ENCODE data around the gene CISD1. TPM values are rescaled to one million over a fixed set of nuclear protein-coding genes. Genes with fewer than 3 reads are reported as not detected.

Gene CISD1
- total RNA-seq, 2 experiments from 2014 or later = 1.5 to 2.0 TPM

GRCh38 chr10:58269782-58270290 is 874 bp downstream of the CISD1 start:
- Histone ChIP-seq H3K27me3 (ENCODE audit: control insufficient read depth in 1 of 2, insufficient read depth in 2 of 2, low read length in 2 of 2) (no peaks in the 10 kb centered on the region), H3K4me1 (ENCODE audit: insufficient read depth, low read length) (peaks cover 22% of the 10 kb centered on the region), H3K4me3 (ENCODE audit: low read length) (peak overlapping the region; percentile 81), H3K9me3 (ENCODE audit: control insufficient read depth in 1 of 2, insufficient read depth in 1 of 2, low read length in 2 of 2) (no peaks in the 10 kb centered on the region), H3K36me3 (ENCODE audit: insufficient read depth, low read length) (no peaks in the 10 kb centered on the region), H3K27ac (ENCODE audit: low read depth in 1 of 2, low read length in 2 of 2) (peak overlapping the region in 1 of 2 donors; percentile 87)
- H3K4me3 Mint-ChIP-seq = peak overlapping the region; percentile 96
- H3K36me3 Mint-ChIP-seq (ENCODE audit: low read depth) = peaks cover 23% of the 10 kb centered on the region
- no peaks in the 10 kb centered on the region for H3K27me3 Mint-ChIP-seq
- ChIA-PET CTCF (no interaction called here), POLR2A (interaction anchor here (0.9 to 4.5 kb wide), 5 partner anchors 11 to 115 kb away, joined by 3 to 78 read pairs (median 9); partner anchors contain the start of genes TFAM and UBE2D1)
- ATAC-seq (ENCODE audit: poor library complexity) (no peak), DNase-seq (no peak)
- TF ChIP-seq, protein P1, sequence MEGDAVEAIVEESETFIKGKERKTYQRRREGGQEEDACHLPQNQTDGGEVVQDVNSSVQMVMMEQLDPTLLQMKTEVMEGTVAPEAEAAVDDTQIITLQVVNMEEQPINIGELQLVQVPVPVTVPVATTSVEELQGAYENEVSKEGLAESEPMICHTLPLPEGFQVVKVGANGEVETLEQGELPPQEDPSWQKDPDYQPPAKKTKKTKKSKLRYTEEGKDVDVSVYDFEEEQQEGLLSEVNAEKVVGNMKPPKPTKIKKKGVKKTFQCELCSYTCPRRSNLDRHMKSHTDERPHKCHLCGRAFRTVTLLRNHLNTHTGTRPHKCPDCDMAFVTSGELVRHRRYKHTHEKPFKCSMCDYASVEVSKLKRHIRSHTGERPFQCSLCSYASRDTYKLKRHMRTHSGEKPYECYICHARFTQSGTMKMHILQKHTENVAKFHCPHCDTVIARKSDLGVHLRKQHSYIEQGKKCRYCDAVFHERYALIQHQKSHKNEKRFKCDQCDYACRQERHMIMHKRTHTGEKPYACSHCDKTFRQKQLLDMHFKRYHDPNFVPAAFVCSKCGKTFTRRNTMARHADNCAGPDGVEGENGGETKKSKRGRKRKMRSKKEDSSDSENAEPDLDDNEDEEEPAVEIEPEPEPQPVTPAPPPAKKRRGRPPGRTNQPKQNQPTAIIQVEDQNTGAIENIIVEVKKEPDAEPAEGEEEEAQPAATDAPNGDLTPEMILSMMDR (IDR thresholded peaks at IDR 0.05) = no peak
- intact Hi-C loops (cut with DNase I, micrococcal nuclease) = loop anchor here (1.0 to 10.0 kb wide), 4 partner anchors 21 to 1635 kb away; partner anchors contain the start of gene CCDC6 (in 1 of the 2)
- no peaks in the 10 kb centered on the region for H3K9me3 Mint-ChIP-seq
- peaks cover 34% of the 10 kb centered on the region for H3K4me1 Mint-ChIP-seq (ENCODE audit: low read depth)
- peak overlapping the region; percentile 91 for H3K27ac Mint-ChIP-seq

DNA sequence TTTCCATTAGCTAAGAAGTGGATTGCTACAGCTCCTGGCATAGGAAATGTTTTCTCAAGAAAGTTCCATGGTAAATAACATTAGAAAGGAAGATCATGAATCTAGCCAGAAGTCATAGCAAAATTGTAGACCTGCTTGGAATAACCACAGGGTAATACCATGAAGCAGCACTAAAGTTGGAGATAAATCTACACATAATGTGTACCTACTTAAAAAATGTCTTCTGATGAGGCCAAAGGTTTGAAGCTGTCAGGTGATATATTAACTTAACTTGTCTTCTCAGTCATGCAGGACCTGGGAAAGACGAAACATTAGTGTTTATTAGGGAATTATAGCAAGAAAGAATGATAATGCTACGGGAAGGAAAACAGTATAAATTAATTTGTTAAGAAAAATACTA is 6.3 kb downstream of the CISD1 start:
- no peak for ATAC-seq (ENCODE audit: poor library complexity)
- CTCF ChIA-PET = interaction anchor here (0.8 kb wide), 1 partner anchor 109 kb away, joined by 3 read pairs; no protein-coding TSS in a partner anchor
- Histone ChIP-seq H3K36me3 (ENCODE audit: insufficient read depth, low read length) (peaks cover 14% of the 10 kb centered on the region), H3K27me3 (ENCODE audit: control insufficient read depth in 1 of 2, insufficient read depth in 2 of 2, low read length in 2 of 2) (no peaks in the 10 kb centered on the region), H3K4me1 (ENCODE audit: insufficient read depth, low read length) (no peaks in the 10 kb centered on the region), H3K9me3 (ENCODE audit: control insufficient read depth in 1 of 2, insufficient read depth in 1 of 2, low read length in 2 of 2) (no peaks in the 10 kb centered on the region), H3K27ac (ENCODE audit: low read depth in 1 of 2, low read length in 2 of 2) (no peak overlapping the region), H3K4me3 (ENCODE audit: low read length) (no peak overlapping the region)
- POLR2A ChIA-PET = no interaction called here
- Mint-ChIP-seq H3K4me3 (no peak overlapping the region), H3K27me3 (no peaks in the 10 kb centered on the region), H3K27ac (no peak overlapping the region), H3K9me3 (no peaks in the 10 kb centered on the region), H3K36me3 (ENCODE audit: low read depth) (peaks cover 8% of the 10 kb centered on the region), H3K4me1 (ENCODE audit: low read depth) (peaks cover 5% of the 10 kb centered on the region)
- DNase-seq = no peak
- intact Hi-C loops (cut with DNase I, micrococcal nuclease) = loop anchor here in 1 of 2 experiments (5.0 kb wide), 1 partner anchor 928 kb away; no protein-coding TSS in a partner anchor
- TF ChIP-seq, protein P1 (IDR thresholded peaks at IDR 0.05) = no peak

DNA sequence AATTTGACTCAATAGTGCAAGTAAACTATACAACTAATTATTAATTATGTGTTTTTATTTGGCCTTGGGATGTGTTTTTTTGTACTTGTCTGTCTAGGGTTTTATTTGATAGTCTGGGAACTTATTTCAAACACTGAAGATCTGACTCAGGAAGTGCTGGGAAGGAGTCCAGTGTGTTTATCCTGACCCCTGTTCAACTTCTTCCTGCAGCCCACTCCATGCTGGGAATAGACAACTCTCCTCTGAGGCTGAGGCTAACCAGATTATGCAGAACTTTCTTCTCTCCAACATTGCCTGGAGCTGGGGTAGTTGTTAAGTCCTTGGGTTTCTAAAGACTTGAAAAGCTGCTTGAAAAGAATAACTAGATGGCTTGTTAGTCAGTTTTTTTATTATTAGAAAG is 6.9 kb downstream of the CISD1 start:
- Histone ChIP-seq H3K4me3 (ENCODE audit: low read length) (no peak overlapping the region), H3K27me3 (ENCODE audit: control insufficient read depth in 1 of 2, insufficient read depth in 2 of 2, low read length in 2 of 2) (no peaks in the 10 kb centered on the region), H3K9me3 (ENCODE audit: control insufficient read depth in 1 of 2, insufficient read depth in 1 of 2, low read length in 2 of 2) (no peaks in the 10 kb centered on the region), H3K4me1 (ENCODE audit: insufficient read depth, low read length) (no peaks in the 10 kb centered on the region), H3K27ac (ENCODE audit: low read depth in 1 of 2, low read length in 2 of 2) (no peak overlapping the region), H3K36me3 (ENCODE audit: insufficient read depth, low read length) (peaks cover 14% of the 10 kb centered on the region)
- Mint-ChIP-seq H3K9me3 (no peaks in the 10 kb centered on the region), H3K4me1 (ENCODE audit: low read depth) (peaks cover 4% of the 10 kb centered on the region), H3K27ac (no peak overlapping the region), H3K36me3 (ENCODE audit: low read depth) (peaks cover 15% of the 10 kb centered on the region), H3K4me3 (no peak overlapping the region), H3K27me3 (no peaks in the 10 kb centered on the region)
- intact Hi-C loops (cut with DNase I, micrococcal nuclease) = loop anchor here in 1 of 2 experiments (5.0 kb wide), 1 partner anchor 929 kb away; no protein-coding TSS in a partner anchor
- DNase-seq (no peak), ATAC-seq (ENCODE audit: poor library complexity) (no peak)
- POLR2A ChIA-PET = no interaction called here
- TF ChIP-seq, protein P1 (IDR thresholded peaks at IDR 0.05) = no peak
- CTCF ChIA-PET = no interaction called here
